ENCODE results near the gene LY6G6C. TPM values are rescaled to one million over a fixed set of nuclear protein-coding genes. Genes with fewer than 3 reads are reported as not detected.

The LY6G6C gene
- total RNA-seq = 100 to 1,000 TPM in 3 of 4 donors, 10 to 100 TPM in 1; 80.0 to 376 (median 338) TPM

- WGBS = 92% methylated on average over 4 of the region's 4 CpGs
- no peak for TF ChIP-seq EP300 (IDR thresholded peaks at IDR 0.05)
- TF ChIP-seq POLR2AphosphoS5 (IDR thresholded peaks at IDR 0.05) = no peak
- TF ChIP-seq CTCF (IDR thresholded peaks at IDR 0.05) = no peak
- no peak for TF ChIP-seq POLR2A (IDR thresholded peaks at IDR 0.05)
- peak within 1 kb of the TSS; percentile 14 for H3K4me3 ChIP-seq
- no peaks in the 10 kb centered on the region for H3K27me3 ChIP-seq
- H3K4me1 ChIP-seq = peaks cover 55% of the 10 kb centered on the region
- no peaks in the 10 kb centered on the region for H3K9me3 ChIP-seq
- DNase-seq (ENCODE audit: low spot score in 2 of 2) = no peak
- peak within 1 kb of the TSS; percentile 88 for H3K27ac ChIP-seq
- H3K36me3 ChIP-seq = peaks cover 7% of the 10 kb centered on the region
Measured at GRCh38 chr6:31721351-31722020, at the start of gene LY6G6C. TSS of gene LY6G6C (minus strand) at chr6:31721746. CDS start at chr6:31721679, 67 bp downstream.

GRCh38 chr6:31770860-31771259 lies 49.3 kb upstream of the LY6G6C start:
- TF ChIP-seq CTCF (IDR thresholded peaks at IDR 0.05) (no peak), POLR2AphosphoS5 (IDR thresholded peaks at IDR 0.05) (no peak), POLR2A (IDR thresholded peaks at IDR 0.05) (no peak), EP300 (IDR thresholded peaks at IDR 0.05) (no peak)
- Histone ChIP-seq H3K4me3 (no peak overlapping the region), H3K36me3 (no peaks in the 10 kb centered on the region), H3K9me3 (no peaks in the 10 kb centered on the region), H3K4me1 (peaks cover 19% of the 10 kb centered on the region), H3K27me3 (no peaks in the 10 kb centered on the region), H3K27ac (no peak overlapping the region)
- 85% methylated on average over 2 of the region's 2 CpGs for whole genome bisulfite sequencing
- DNase-seq (ENCODE audit: low spot score in 2 of 2) = no peak

GRCh38 chr6:31769684-31770371 lies 48.3 kb upstream of the LY6G6C start:
- H3K27ac ChIP-seq = no peak overlapping the region
- TF ChIP-seq CTCF (IDR thresholded peaks at IDR 0.05) (peak; percentile 23 to 72), POLR2AphosphoS5 (IDR thresholded peaks at IDR 0.05) (no peak), EP300 (IDR thresholded peaks at IDR 0.05) (no peak)
- H3K4me3 ChIP-seq = no peak overlapping the region
- 54% methylated on average over 12 of the region's 12 CpGs for WGBS
- no peak for DNase-seq (ENCODE audit: low spot score in 2 of 2)
- H3K27me3 ChIP-seq = no peaks in the 10 kb centered on the region
- H3K4me1 ChIP-seq = peaks cover 12% of the 10 kb centered on the region
- no peaks in the 10 kb centered on the region for H3K36me3 ChIP-seq
- H3K9me3 ChIP-seq = no peaks in the 10 kb centered on the region

GRCh38 chr6:31768363-31769257 lies 47.1 kb upstream of the LY6G6C start:
- 89% methylated on average over 18 of the region's 18 CpGs for WGBS
- H3K4me1 ChIP-seq = peaks cover 20% of the 10 kb centered on the region
- H3K4me3 ChIP-seq = no peak overlapping the region
- H3K27ac ChIP-seq = no peak overlapping the region
- H3K27me3 ChIP-seq = no peaks in the 10 kb centered on the region
- no peaks in the 10 kb centered on the region for H3K9me3 ChIP-seq
- no peak for DNase-seq (ENCODE audit: low spot score in 2 of 2)
- TF ChIP-seq POLR2AphosphoS5 (IDR thresholded peaks at IDR 0.05) (no peak), CTCF (IDR thresholded peaks at IDR 0.05) (no peak), POLR2A (IDR thresholded peaks at IDR 0.05) (no peak), EP300 (IDR thresholded peaks at IDR 0.05) (no peak)
- no peaks in the 10 kb centered on the region for H3K36me3 ChIP-seq
